GM21381 (cell line): Measurements from ENCODE around the gene GPANK1.

Experiments
- ATAC-seq: cut with Tn5 transposase; IDR thresholded peaks from one replicate; pipeline ENCODE4 v1.9.1; 2021; ENCODE audit warnings: mild to moderate bottlenecking, moderate library complexity; ENCODE audit not compliant: unreplicated experiment

Gene GPANK1

GRCh38 chr6:31642798-31643570 lies 21.8 kb downstream of the GPANK1 start:
- no peak for ATAC-seq

GRCh38 chr6:31641370-31641769 lies 23.4 kb downstream of the GPANK1 start:
- ATAC-seq, result no peak

DNA sequence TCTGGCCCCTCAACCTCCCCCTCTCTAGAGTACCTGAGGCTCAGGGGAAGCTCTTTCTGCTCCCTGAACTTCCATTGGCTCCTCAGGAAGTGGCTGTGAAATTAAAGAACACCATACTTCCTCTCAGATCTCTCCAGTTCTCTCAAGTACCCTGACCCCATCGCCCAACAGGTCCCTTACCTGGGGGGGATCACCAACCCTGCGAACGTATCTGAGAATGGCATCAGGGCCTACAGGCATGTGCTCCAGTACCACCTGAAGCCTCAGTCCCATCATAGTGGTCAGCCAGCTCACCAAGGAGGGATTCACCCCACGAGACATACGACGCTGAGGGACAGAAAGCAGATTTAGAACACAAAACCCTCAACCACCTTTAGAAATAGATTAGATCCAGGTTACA lies 24.2 kb downstream of the GPANK1 start:
- ATAC-seq, result no peak

GRCh38 chr6:31639449-31639861 lies 25.3 kb downstream of the GPANK1 start:
- ATAC-seq, result no peak

DNA sequence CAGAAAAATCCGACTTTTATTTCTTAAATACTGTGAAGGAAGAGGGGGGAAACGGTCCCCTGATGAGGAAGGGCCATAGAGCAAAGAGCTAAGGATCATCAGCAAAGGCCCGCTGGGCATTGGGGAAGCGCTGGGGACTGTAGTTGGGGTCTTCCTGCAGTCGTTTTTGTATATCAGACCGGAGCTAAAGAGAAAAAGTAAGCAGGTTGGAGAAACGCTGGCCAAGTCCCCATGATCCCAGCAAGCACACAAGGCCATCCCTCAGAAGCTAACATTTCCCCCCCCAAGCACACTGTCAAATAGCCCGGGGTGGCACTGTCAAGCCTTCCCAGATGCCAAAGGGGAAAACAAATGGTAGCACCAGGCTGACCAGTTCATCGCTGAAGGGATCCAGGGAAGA lies 25.8 kb downstream of the GPANK1 start:
- ATAC-seq, result no peak

DNA sequence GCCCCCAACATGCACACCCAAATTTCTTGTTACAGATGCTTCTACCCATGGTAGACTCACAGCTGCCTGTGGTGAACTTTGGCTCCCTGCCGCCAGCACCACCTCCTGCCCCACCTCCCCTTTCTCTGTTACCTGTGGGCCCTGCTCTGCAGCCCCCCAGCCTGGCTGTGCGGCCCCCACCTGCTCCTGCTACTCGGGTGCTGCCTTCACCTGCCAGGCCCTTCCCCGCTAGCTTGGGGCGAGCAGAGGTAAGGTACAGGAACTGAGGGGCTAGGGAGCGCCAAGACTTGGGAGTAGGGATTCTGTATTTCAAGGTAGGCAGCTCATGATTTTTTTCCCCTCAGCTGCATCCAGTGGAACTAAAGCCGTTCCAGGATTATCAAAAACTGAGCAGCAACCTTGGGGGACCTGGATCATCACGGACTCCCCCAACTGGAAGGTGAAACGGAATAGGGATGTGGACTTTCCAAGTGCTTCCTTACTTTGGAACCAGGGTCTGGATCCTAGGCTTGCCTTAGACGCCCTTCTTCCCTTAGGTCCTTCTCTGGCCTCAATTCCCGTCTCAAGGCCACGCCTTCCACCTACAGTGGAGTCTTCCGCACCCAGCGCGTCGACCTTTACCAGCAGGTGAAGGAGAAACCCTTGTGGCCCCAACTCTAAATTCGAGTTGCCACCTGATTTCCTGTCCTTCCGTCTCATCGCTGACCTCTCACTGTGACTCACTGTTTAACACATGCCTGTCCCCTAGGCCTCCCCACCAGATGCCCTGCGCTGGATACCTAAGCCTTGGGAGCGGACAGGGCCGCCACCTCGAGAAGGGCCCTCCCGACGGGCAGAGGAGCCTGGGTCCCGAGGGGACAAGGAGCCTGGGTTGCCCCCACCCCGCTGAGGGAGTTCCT lies 27.9 kb downstream of the GPANK1 start:
- ATAC-seq, result no peak

- ATAC-seq, result no peak
Measured at GRCh38 chr6:31634969-31635575, 29.7 kb downstream of the GPANK1 start.

DNA sequence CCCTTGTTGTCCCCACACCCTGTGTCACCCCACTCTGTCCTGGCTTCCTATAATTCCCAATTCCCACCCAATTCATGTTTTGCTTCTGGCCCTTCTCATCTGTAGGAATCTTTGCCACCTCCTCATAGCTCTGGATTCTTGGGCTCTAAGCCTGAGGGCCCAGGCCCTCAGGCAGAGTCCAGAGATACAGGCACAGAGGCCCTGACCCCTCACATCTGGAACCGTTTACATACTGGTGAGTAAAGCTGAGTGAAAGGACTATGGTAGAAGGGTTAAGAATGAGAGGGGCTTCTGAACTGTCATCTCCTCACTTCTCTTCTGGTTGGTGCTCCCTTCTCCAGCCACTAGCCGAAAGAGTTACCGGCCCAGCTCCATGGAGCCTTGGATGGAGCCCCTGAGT lies 30.7 kb downstream of the GPANK1 start:
- no peak for ATAC-seq

DNA sequence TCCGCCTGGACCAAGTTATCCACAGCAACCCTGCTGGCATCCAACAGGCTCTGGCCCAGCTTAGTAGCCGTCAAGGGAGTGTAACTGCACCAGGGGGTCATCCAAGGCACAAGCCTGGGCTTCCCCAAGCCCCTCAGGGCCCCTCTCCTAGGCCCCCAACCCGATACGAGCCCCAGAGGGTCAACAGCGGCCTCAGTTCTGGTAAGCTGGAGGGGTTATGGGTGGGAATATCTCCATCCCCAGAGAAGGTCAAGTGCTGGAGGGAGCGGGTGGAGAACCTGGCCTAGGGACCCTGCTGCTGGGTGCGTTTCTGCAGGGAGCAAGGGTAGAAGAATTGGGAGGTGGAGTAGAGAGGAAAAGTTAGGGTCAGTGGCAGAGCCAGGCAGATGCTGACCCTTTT lies 31.4 kb downstream of the GPANK1 start:
- ATAC-seq, result no peak

DNA sequence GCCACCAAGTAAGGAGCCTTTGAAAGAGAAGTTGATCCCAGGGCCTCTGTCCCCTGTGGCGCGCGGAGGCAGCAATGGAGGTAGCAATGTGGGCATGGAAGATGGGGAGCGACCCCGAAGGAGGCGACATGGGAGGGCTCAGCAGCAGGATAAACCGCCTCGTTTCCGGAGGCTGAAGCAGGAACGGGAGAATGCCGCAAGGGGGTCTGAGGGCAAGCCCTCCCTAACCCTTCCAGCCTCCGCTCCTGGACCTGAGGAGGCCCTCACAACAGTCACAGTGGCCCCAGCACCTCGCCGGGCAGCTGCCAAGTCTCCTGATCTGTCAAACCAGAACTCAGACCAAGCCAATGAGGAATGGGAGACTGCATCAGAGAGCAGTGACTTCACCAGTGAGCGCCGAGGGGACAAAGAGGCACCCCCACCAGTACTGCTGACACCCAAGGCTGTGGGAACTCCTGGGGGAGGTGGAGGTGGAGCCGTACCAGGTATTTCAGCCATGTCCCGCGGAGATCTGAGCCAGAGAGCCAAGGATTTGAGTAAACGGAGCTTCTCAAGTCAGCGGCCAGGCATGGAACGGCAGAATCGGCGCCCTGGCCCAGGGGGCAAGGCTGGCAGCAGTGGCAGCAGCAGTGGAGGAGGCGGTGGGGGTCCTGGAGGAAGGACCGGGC lies 32.4 kb downstream of the GPANK1 start:
- ATAC-seq, result no peak

DNA sequence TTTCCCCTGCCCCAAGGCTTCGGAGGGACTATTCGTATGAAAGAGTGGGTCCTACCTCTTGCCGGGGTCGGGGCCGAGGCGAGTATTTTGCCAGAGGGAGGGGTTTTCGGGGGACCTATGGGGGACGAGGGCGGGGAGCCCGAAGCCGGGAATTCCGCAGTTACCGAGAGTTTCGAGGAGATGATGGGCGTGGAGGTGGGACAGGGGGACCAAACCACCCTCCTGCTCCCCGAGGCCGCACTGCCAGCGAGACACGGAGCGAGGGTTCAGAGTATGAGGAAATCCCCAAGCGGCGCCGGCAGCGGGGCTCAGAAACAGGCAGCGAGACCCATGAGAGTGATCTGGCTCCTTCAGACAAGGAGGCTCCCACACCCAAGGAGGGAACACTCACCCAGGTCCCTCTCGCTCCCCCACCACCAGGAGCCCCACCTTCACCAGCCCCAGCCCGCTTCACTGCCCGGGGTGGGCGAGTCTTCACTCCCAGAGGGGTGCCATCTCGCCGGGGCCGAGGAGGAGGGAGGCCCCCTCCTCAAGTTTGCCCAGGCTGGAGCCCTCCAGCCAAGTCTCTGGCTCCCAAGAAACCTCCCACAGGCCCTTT lies 33.0 kb downstream of the GPANK1 start:
- no peak for ATAC-seq

DNA sequence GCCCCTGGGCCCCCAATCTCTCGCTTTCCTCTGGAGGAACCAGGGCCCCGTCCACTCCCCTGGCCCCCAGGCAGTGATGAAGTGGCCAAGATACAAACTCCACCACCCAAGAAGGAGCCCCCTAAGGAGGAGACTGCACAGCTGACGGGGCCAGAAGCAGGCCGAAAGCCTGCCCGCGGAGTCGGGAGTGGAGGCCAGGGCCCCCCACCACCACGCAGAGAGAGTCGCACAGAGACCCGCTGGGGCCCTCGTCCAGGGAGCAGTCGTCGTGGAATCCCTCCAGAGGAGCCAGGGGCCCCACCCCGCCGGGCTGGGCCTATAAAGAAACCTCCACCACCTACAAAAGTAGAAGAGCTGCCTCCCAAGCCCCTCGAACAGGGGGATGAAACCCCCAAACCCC lies 33.6 kb downstream of the GPANK1 start:
- no peak for ATAC-seq

GRCh38 chr6:31630177-31630934 lies 34.4 kb downstream of the GPANK1 start:
- ATAC-seq, result no peak

DNA sequence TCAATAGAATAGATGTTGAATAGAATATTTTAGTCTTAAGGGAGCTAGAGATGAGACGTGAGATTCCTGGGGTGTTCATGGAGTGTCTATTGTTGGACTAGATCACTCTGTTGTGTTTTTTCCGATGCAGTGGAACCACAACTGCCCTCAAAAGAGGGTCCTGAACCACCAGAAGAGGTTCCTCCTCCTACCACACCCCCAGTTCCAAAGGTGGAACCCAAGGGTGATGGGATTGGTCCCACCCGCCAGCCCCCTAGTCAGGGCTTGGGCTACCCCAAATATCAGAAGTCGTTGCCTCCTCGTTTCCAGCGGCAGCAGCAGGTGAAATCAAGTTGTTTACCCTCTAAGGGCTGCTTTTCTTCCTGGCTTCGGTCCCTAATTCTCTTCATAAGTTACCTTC lies 35.8 kb downstream of the GPANK1 start:
- no peak for ATAC-seq

DNA sequence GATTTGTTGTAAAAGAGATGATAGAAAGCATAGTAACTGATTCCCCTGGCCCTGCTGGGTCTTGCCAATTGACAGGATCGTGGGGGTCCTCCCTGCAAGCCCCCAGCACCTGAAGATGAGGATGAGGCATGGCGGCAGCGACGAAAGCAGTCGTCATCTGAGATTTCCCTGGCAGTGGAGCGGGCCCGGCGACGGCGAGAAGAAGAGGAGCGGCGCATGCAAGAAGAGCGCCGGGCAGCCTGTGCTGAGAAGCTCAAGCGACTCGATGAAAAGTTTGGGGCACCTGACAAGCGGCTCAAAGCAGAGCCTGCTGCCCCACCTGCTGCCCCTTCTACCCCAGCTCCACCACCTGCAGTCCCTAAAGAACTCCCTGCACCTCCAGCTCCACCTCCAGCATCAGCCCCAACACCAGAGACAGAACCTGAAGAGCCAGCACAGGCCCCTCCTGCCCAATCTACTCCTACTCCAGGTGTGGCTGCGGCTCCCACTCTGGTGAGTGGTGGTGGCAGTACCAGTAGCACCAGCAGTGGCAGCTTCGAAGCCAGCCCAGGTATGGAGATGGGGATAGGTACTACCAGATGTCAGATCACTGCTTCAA lies 37.0 kb downstream of the GPANK1 start:
- no peak for ATAC-seq

DNA sequence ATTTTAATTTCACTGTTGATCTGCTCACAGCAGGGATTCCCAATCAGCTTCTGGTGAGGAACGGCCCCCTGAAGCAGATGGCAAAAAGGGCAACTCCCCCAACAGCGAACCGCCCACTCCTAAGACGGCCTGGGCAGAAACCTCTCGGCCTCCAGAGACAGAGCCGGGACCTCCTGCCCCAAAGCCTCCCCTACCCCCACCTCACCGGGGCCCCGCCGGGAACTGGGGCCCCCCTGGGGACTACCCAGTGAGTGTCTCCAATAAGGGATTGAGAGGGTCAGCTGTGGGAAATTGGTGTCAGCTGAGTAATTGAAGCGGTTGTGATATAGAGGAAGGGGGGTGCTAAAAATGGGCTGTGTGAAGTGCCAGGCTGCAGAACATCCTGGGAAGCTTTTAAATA lies 37.8 kb downstream of the GPANK1 start:
- ATAC-seq, result no peak

GRCh38 chr6:31624070-31624469 lies 40.7 kb downstream of the GPANK1 start:
- no peak for ATAC-seq

DNA sequence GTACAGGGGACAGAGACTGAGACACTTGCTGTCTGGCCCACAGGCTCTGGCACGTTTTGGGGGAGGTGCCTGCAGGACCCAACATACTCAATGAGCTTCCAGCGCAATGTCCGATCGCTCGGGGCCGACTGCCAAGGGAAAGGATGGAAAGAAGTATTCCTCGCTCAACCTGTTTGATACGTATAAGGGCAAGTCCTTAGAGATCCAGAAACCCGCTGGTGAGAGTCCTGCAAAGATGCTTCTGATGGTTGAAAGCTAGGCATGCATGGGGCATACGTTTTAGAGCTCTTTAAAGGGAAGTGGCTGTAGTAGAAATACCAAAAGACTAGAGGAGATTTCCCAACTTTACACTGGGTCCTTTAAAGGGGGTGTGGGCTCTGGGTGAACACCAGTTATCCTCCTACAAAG lies 42.1 kb downstream of the GPANK1 start:
- no peak for ATAC-seq

DNA sequence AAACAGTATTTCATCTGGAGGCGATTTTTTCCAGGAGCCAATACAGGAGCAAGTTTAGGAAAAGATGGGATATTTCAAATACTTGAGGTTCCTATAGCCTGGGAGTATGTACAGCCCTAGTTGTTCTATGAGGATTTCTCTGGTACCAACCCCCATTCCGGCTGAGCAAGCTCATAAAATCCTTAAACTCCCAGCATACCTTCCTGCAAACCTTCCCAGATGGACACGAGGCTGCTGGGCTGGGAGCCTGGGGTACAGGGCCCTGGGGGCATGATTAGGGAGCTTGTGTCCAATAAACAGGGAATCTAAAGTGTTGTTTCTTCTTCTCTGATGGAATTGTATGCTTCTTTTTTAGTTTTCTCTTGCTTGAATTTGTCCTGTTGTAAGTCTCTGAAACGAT lies 42.8 kb downstream of the GPANK1 start:
- ATAC-seq, result no peak
